ENCODE data around the gene SSH3.

The SSH3 gene

DNA sequence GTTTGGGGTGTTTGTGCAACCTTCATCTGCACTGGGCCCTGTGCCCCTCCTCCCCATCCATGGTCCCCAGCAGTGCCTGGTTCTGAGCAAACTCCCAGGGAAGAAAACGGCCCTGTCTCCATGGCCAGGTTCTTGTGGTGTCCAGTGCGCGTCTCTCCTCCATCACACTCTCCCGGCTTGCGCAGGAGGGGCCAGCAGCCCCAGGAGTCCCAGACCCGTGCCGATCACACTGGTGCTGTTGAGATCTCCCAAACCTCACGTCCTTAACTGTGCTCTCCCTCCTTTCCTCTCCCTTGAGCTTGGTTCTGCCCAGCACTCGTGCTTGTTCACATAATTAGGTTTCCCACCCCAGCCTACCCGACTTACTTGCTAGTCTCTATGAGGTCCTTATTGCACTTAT is 48.0 kb upstream of the SSH3 start:
- Histone ChIP-seq H3K9ac (ENCODE audit: low read length) (no peak overlapping the region), H2AFZ (ENCODE audit: low read depth, low read length, severe bottlenecking) (no peak overlapping the region), H3K36me3 (ENCODE audit: low read length) (0 out of 2 replicates have a peak, but pooled peaks cover 6% of the 10 kb centered on the region), H3K27ac (ENCODE audit: low read depth, low read length) (no peak overlapping the region), H3K9me3 (ENCODE audit: insufficient read depth, low read length) (no peaks in the 10 kb centered on the region), H3K27me3 (ENCODE audit: low read length) (no peaks in the 10 kb centered on the region), H4K20me1 (ENCODE audit: low read depth, low read length) (no peaks in the 10 kb centered on the region), H3K9me2 (replicated peaks; ENCODE audit: insufficient read depth, low read length) (no peaks in the 10 kb centered on the region), H3K79me2 (ENCODE audit: insufficient read depth, low read length) (no peaks in the 10 kb centered on the region), H3F3A (ENCODE audit: insufficient read depth) (peaks cover 12% of the 10 kb centered on the region; the same call in 1 of the 2 replicates), H3K4me3 (ENCODE audit: insufficient read depth, low read length, poor library complexity, severe bottlenecking) (no peak overlapping the region), H3K4me2 (ENCODE audit: low read depth, low read length, poor library complexity, severe bottlenecking) (no peak overlapping the region)
- no peak for TF ChIP-seq EZH2phosphoT487 (conservative IDR thresholded peaks at IDR 0.05; ENCODE audit: low read length)
- TF ChIP-seq, protein P1, sequence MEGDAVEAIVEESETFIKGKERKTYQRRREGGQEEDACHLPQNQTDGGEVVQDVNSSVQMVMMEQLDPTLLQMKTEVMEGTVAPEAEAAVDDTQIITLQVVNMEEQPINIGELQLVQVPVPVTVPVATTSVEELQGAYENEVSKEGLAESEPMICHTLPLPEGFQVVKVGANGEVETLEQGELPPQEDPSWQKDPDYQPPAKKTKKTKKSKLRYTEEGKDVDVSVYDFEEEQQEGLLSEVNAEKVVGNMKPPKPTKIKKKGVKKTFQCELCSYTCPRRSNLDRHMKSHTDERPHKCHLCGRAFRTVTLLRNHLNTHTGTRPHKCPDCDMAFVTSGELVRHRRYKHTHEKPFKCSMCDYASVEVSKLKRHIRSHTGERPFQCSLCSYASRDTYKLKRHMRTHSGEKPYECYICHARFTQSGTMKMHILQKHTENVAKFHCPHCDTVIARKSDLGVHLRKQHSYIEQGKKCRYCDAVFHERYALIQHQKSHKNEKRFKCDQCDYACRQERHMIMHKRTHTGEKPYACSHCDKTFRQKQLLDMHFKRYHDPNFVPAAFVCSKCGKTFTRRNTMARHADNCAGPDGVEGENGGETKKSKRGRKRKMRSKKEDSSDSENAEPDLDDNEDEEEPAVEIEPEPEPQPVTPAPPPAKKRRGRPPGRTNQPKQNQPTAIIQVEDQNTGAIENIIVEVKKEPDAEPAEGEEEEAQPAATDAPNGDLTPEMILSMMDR (IDR thresholded peaks at IDR 0.05; ENCODE audit: insufficient read depth, low read length, poor library complexity, severe bottlenecking): no peak

DNA sequence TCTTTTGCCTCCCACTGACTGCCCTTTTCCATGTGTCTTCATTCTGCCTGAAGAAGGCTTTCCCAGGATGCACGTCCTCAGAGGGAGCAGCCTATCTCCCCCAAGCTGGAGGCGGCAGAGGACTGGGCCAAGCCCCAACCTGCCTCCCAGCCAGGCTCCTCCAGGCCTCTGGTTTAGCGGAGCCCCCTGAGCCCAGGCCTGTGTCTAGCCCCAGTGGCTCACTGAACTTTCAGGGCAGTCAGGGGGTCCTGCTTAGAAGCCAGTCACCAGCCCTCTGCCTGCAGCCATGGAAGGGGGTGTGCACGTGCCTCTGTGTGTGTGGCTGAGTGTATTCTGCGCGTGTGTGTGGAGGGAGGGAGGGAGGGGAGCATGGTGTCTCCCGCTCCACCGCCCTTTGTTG is 47.5 kb upstream of the SSH3 start:
- Histone ChIP-seq H3K27me3 (ENCODE audit: low read length) (no peaks in the 10 kb centered on the region), H2AFZ (ENCODE audit: low read depth, low read length, severe bottlenecking) (no peak overlapping the region), H3K9me2 (replicated peaks; ENCODE audit: insufficient read depth, low read length) (no peaks in the 10 kb centered on the region), H3K9me3 (ENCODE audit: insufficient read depth, low read length) (no peaks in the 10 kb centered on the region), H3K27ac (ENCODE audit: low read depth, low read length) (no peak overlapping the region), H3K9ac (ENCODE audit: low read length) (no peak overlapping the region), H3K4me2 (ENCODE audit: low read depth, low read length, poor library complexity, severe bottlenecking) (no peak overlapping the region), H3F3A (ENCODE audit: insufficient read depth) (peaks cover 12% of the 10 kb centered on the region; the same call in 1 of the 2 replicates), H3K36me3 (ENCODE audit: low read length) (0 out of 2 replicates have a peak, but pooled peaks cover 3% of the 10 kb centered on the region), H4K20me1 (ENCODE audit: low read depth, low read length) (no peaks in the 10 kb centered on the region), H3K4me3 (ENCODE audit: insufficient read depth, low read length, poor library complexity, severe bottlenecking) (no peak overlapping the region), H3K79me2 (ENCODE audit: insufficient read depth, low read length) (no peaks in the 10 kb centered on the region)
- TF ChIP-seq, protein P1 (IDR thresholded peaks at IDR 0.05; ENCODE audit: insufficient read depth, low read length, poor library complexity, severe bottlenecking): no peak
- TF ChIP-seq EZH2phosphoT487 (conservative IDR thresholded peaks at IDR 0.05; ENCODE audit: low read length): no peak

DNA sequence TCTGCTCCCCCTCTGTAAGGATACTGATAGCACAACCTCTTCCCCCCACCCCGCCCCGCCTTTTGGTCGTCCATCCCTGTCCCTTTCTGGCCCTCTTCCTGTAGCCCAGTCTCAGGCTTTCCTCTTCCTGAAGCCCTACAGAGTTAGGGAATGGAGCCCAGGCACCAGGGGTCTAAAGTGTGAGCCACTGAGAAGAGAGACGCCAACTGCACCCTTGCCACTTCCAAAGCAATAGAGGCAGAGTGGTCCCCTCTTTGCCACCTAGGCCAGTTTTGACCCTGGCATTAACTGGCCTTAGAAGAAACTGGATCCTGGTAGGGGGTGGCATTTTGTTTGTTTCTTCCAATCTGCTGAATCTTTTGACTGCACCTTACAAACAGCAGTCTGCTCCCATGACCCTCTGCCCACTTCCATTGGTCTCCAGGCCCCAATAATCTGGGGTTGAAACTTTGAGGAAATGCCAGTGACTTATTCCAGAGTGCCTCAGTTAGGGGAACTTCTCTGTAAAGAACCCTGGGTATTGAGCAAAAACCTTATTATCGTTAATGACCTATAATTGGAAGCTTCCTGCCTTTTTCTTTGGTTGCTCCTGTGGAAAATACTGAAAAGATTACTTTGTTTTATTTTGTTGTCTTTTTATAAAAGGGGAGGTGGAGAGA is 46.7 kb upstream of the SSH3 start:
- no peaks in the 10 kb centered on the region for H4K20me1 ChIP-seq (ENCODE audit: low read depth, low read length)
- H3K9me2 ChIP-seq (replicated peaks; ENCODE audit: insufficient read depth, low read length): no peaks in the 10 kb centered on the region
- TF ChIP-seq, protein P1 (IDR thresholded peaks at IDR 0.05; ENCODE audit: insufficient read depth, low read length, poor library complexity, severe bottlenecking): no peak
- TF ChIP-seq EZH2phosphoT487 (conservative IDR thresholded peaks at IDR 0.05; ENCODE audit: low read length): no peak
- no peak overlapping the region for H3K4me3 ChIP-seq (ENCODE audit: insufficient read depth, low read length, poor library complexity, severe bottlenecking)
- no peaks in the 10 kb centered on the region for H3K27me3 ChIP-seq (ENCODE audit: low read length)
- H3K79me2 ChIP-seq (ENCODE audit: insufficient read depth, low read length): no peaks in the 10 kb centered on the region
- no peak overlapping the region for H3K27ac ChIP-seq (ENCODE audit: low read depth, low read length)
- H3K9ac ChIP-seq (ENCODE audit: low read length): no peak overlapping the region
- 0 out of 2 replicates have a peak, but pooled peaks cover 3% of the 10 kb centered on the region for H3K36me3 ChIP-seq (ENCODE audit: low read length)
- H3K4me2 ChIP-seq (ENCODE audit: low read depth, low read length, poor library complexity, severe bottlenecking): no peak overlapping the region
- H2AFZ ChIP-seq (ENCODE audit: low read depth, low read length, severe bottlenecking): no peak overlapping the region
- H3K9me3 ChIP-seq (ENCODE audit: insufficient read depth, low read length): no peaks in the 10 kb centered on the region
- peaks cover 12% of the 10 kb centered on the region; the same call in 1 of the 2 replicates for H3F3A ChIP-seq (ENCODE audit: insufficient read depth)

Measured in SU-DHL-6 (cell line).